ENCODE results near the gene UQCC5.

The UQCC5 gene

DNA sequence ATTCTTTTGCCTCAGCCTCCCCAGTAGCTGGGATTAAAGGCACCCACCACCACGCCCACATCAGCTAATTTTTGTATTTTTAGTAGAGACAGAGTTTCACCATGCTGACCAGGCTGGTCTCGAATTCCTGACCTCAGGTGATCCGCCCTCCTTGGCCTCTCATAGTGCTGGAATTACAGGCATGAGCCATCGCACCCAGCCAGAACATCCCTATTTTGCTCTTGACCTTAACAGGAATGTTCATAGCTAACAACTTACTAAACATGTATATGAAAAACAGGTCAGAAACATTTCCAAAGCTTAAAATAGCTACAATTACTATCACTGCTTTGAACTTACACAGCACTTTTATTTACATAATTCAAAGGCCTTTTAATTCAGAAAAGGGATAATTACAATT is 33.7 kb downstream of the UQCC5 start:
- DNase-seq, result no peak

- no peak for DNase-seq
Measured at GRCh38 chr3:52572221-52572620, 35.8 kb downstream of the UQCC5 start.

- no peak for DNase-seq
Measured at GRCh38 chr3:52574056-52574965, 37.9 kb downstream of the UQCC5 start.
